Measurements from ENCODE around the gene CCDC12.

- TF ChIP-seq CTCF (IDR thresholded peaks at IDR 0.05) = no peak
- no peak for TF ChIP-seq POLR2AphosphoS5 (IDR thresholded peaks at IDR 0.05)
- no peak for TF ChIP-seq POLR2A (IDR thresholded peaks at IDR 0.05)
- no peak for TF ChIP-seq EP300 (IDR thresholded peaks at IDR 0.05)
These were observed 17.9 kb downstream of the CCDC12 start for GRCh38 chr3:46958467-46959160.

Data from gastroesophageal sphincter (tissue), 3 donors.